HPDE6-E6E7 (cell line): ENCODE measurements around the gene RABGGTB.
"Not testable (repeated sequence)": the region's sequence is repeated elsewhere in the genome, so short reads cannot be mapped to it uniquely, and the experiment has no call there.

Experiments used
- DNase-seq: peaks from one replicate; pipeline ENCODE4 v3.0.0; 2011; ENCODE audit warnings: missing footprints; ENCODE audit errors: extremely low spot score

The RABGGTB gene

DNA sequence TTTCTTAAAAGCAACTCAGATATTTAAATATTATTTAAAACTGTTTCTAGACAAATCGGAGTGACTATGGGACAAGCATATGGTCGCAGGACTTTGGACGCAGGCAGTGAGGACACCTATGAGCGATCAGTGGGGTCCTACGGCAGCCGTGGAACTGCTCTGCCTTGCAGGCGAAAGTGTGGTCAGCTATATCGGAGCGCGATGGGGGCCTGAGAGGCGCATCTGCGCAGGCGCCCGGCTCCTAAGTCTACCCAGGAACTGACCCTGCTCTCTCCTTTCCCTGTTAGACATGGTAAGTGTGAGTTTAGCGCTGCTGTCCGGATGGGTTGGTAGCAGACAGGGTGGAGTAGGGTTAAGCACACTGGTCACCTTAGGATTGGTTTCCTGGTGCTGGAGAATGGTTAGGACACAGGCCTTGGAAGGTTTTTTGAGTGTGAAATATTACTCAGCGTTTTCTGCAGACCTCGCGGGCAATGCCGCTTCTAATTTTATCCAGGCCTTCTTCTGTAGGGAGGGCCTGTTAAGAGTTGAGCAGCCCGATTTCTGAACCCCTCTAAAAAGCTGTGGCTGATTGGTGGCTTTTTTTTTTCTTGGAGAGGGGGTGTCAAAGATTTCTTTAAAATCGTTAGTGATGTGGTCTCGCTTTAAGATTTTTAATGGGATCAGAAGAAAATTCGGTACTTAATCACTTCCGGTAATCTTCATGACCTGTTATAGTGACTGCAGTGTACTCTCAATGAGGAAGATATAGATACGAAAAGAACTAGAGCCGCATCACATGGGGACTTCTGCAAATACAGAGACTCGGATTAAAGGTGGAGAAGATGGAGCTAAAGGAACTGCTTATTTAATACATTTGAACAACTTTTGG, at the start of gene RABGGTB:
Gene RABGGTB (plus strand): TSS at position 274 of the 871 bp plus-strand sequence. CDS start 16 bp downstream, at position 290.
- peak; percentile 96 for DNase-seq

DNA sequence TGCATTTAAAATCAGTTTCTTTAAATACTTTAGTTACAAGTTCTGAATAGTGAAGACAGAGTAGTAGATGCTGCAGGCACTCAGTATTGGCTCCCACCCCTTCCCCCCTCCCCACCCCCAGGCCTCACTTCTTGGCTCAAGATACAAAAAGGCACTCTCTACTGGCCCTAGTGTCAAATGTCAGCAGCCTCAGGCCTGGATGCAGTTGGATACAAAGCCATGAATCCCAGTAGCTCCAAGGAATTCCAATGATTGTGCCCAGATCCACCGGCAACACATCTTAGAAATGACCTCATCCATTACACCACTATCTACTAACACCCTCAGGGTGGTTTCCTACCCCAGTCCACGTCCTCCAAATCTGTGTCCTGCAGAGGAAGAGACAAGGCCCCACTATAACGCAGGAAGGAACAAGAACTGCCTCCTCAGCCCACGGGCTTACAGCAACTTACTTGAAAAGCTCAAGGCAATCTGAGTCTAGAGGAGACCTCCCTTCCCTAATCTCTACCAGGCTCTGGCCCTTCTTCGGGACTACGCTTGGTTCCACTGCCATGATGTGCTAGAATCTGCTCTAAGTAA, 43.9 kb upstream of the RABGGTB start:
- DNase-seq = no peak

DNA sequence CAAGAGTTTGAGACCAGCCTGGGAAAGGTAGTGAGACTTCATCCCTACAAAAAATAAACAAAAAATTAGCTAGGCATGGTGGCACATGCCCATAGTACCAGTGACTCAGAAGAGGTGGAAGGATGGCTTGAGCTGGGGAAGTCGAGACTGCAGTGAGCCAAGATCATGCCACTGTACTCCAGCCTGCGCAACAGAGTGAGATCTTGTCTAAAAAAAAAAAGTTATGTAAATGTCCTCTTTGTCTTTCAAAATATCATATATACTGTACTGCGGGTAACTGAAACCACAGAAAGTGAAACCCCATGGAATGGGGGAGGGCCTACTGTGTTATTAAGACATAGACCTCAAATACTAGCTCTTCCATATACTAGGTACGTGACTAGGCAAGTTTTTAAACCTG, 40.8 kb upstream of the RABGGTB start:
- no peak for DNase-seq

GRCh38 chr1:75757210-75757609, 28.8 kb upstream of the RABGGTB start:
- not testable (repeated sequence) for DNase-seq

GRCh38 chr1:75758543-75758942, 27.5 kb upstream of the RABGGTB start:
- not testable (repeated sequence) for DNase-seq

DNA sequence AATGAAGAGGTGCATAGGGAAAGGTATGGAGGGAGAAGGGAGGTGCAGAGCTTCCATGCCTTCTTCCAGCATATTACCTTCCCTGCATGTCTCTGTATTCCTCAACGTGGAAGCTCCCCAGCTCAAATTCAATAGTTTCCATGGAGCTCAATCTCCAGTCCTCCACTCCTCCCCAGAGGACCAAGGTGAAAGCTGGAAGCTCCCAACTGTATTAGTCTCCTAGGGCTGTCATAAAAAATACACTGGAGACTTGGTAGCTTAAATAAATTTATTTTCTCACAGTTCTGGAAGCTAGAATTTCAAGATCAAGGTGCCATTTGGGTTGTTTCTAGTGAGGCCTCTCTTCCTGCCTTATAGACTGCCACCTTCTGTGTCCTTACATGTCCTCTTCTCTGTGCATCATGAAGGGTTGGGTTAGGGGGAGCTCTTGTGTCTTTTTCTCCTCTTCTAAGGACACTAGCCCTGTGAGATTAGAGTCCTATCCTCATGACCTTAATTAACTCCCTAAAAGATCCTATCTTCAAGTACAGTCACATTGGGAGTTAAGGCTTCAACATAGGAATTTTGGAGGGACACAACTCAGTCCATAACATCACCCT, 21.9 kb upstream of the RABGGTB start:
- no peak for DNase-seq

- DNase-seq = peak; percentile 53
Observed at GRCh38 chr1:75765697-75766355, 20.2 kb upstream of the RABGGTB start.

GRCh38 chr1:75768016-75768415, 18.0 kb upstream of the RABGGTB start:
- DNase-seq = no peak

DNA sequence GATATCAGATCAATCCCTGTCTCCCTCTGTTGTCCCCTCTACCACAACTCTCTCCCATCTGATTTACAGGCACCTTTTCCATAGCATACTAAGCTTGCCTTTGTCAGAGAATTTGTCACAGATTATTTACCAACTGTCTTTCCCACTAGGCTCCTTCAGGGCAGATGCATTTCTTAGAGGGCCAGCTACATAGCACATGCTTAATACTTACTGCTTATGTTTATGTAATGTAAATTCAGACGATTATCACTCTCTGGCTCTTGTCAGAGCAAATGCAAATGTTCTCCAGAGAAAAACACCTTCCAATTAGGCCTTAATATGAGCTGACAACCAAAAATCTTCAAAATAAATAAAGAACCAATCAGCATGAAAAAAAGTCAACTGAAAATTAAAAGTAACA, 15.3 kb upstream of the RABGGTB start:
- no peak for DNase-seq

- no peak for DNase-seq
Observed at GRCh38 chr1:75771978-75772377, 14.1 kb upstream of the RABGGTB start.

- not testable (repeated sequence) for DNase-seq
Observed at GRCh38 chr1:75777812-75778211, 8.2 kb upstream of the RABGGTB start.

DNA sequence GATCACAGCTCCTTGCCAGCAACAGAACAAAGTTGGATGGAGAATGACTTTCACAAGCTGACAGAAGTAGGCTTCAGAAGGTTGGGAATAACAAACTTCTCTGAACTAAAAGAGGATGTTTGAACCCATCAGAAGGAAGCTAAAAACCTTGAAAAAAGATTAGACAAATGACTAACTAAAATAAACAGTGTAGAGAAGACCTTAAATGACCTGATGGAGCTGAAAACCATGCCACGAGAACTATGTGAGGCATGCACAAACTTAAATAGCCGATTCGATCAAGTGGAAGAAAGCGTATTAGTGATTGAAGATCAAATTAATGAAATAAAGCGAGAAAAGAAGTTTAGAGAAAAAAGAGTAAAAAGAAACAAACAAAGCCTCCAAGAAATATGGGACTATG, 7.4 kb upstream of the RABGGTB start:
- DNase-seq = not testable (repeated sequence)

GRCh38 chr1:75780183-75780582, 5.9 kb upstream of the RABGGTB start:
- DNase-seq = not testable (repeated sequence)

GRCh38 chr1:75783920-75784319, 2.1 kb upstream of the RABGGTB start:
- not testable (repeated sequence) for DNase-seq

GRCh38 chr1:75785320-75785982, 605 bp upstream of the RABGGTB start:
- DNase-seq = no peak

- DNase-seq = no peak
Observed at GRCh38 chr1:75786901-75787493, 941 bp downstream of the RABGGTB start.

DNA sequence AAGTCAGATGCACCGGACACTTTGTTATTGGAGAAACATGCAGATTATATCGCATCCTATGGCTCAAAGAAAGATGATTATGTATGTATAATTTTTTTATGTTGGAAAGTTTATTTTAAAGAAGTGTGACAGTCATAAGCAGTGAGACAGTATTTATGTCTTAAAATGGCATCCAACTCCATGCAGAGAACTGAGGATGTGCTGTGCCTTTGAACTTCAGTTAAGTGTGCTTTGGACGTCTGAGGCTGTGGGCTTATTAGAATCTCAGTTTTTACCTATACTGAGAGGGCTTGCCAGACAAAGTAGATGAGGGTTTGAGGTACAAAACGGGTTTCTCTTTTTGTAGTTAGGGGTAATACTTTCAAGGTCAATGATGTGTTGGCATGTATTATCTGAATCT, 1.5 kb downstream of the RABGGTB start:
- DNase-seq = no peak

DNA sequence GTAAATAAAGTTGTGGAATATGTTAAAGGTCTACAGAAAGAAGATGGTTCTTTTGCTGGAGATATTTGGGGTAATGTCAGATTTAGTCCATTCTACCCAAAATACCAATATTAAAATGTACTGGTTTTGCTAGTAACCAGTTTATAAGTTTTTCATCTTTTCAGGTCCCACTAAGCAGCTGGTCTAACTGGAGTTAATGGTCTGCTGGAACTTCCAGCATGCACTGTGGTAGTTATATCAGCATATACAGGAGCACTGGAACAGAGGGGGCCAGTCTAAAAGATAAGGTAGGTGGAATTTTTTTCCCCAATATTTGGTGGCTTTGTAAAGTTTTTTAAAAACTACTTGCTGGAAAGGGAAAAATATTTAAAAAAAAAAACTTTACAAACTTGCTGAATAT, 3.9 kb downstream of the RABGGTB start:
- no peak for DNase-seq

DNA sequence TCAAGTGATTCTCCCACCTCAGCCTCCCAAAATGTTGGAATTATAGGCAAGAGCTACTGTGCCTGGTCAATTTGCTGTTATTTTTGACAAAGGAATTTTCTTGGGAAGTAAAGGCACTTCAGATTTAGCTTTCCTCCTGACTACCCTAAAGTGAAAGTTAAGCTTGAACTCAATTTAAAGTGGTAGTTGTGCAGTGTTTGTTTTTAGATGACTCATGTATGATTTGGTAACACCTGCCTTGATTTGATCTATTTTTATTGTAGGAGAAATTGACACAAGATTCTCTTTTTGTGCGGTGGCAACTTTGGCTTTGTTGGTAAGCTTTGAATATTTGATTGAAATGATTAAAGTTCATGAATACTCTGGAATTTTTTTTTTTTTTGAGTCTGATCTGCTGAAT, 5.0 kb downstream of the RABGGTB start:
- DNase-seq = no peak

GRCh38 chr1:75792091-75792490, 6.0 kb downstream of the RABGGTB start:
- DNase-seq = no peak

GRCh38 chr1:75794382-75794781, 8.3 kb downstream of the RABGGTB start:
- no peak for DNase-seq
